Right kidney (tissue), 1 donor: ENCODE data around the gene POU2AF1.

Experiments
- DNase-seq: peaks from one replicate; pipeline ENCODE4 v3.0.0-alpha.2; 2016

Gene POU2AF1

DNA sequence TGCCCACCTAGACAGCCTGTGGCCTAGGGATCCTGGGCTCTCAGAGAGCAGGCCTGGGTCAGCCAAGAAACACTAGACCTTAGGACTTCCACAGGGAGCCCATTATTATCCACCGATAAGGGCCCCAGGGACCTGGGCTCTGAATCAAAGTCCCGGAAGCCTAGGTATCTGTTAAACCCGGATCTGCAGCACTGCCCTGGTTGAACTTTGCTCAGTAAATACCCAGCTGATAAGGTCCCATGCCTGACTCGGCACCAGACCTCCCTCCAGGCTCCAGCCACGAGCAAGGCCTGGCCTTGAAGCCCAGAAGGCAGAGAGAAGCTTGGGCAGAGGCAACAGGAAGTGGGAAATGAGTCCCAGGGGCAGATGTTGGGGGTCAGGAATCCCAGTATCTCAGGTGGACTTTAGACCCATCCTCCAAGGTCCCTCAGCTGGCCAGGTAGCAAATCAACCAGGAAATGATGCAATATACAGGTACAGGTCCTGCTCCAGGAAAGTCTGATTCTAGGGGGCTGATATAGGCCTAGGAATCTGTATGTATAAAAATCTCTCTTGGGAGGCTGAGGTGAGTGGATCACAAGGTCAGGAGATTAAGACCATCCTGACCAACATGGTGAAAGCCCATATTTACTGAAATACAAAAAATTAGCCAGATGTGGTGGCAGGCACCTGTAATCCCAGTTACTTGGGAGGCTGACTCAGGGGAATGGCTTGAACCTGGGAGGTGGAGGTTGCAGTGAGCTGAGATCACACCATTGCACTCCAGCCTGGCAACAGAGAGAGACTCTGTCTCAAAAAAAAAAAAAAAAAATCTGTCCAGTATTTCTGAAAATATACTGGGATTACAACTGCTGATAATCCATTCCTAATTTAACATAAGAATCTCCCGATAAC, 18.7 kb downstream of the POU2AF1 start:
- no peak for DNase-seq

DNA sequence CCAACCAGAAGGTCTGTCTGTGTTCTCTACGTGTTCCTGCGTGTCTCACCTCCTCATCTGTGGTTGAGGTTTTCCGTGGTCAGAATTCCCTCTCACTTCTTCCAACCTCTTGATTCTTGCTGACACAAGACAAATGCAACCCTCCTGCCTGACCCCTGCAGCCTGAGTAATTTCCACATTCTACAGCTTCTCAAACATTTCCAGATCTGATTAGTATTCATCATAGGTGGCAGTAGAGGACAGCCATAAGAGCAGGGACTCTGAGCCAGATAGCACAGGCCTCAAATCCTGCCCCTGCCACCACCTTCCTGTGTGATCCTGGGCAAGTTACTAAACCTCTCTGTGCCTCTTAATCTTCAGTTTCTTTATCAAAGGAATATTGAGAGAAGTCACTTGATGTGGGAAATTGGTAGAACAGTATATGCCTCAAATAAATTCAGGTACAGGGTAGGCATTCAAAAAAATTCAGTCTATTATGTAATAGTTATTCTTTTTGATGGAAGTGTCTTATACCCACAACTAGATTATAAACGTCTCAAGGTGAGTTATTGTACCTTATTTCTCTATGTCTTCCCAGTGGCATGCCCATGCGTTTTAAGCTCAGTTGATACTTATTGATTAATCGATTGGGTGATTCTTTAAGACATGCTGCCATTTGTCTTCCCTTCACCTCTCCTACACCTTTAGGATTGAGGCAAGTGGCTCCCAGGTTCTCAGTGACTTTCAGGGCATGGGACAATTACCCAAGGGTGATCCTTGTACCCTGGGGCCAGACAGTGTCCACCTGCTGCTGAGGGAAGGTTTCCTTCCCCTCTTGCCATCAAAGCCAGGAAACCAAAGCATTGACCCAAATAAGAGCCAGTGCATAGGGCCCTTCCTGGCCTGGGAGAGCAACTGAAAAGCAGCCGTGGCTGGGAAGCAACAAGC, 19.6 kb downstream of the POU2AF1 start:
- DNase-seq, result no peak

DNA sequence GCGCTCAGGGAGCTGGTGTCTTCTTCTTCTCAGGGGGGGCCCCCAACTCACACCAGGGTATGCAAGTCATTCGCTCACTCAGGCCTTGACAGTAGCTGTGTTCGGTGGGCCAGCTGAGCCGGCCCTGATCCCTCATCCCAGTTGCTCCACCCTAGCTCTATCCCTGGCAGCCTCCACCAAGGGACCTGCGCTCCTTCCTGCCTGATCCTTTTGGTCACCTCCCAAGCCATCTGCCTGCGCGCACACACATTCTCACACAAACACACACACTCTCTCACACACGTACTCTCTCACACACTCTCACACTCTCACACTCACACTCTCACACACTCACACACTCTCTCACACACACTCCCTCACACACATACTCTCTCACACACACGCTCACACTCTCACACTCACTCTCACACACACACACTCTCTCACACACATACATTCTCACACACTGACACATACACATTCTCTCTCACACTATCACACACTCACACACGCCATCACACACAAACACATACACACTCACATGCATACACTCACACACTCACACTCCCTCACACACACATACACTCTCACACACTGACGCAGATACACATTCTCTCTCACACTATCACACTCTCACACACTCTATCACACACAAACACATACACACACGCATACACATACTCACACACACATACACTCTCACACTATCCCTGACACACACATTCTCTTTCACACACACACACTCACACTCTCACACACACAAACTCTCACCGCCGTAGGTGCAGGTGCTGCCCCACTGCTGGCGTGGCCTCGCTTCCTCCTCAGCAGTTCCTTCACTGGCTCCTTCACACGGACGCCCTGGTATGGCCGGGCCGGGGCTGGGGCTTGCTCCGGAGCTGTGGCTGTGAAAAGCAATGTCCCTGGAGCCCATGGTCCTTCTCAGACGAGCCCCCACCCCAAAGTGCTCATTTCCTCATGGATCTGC, 20.8 kb downstream of the POU2AF1 start:
- DNase-seq, result no peak

DNA sequence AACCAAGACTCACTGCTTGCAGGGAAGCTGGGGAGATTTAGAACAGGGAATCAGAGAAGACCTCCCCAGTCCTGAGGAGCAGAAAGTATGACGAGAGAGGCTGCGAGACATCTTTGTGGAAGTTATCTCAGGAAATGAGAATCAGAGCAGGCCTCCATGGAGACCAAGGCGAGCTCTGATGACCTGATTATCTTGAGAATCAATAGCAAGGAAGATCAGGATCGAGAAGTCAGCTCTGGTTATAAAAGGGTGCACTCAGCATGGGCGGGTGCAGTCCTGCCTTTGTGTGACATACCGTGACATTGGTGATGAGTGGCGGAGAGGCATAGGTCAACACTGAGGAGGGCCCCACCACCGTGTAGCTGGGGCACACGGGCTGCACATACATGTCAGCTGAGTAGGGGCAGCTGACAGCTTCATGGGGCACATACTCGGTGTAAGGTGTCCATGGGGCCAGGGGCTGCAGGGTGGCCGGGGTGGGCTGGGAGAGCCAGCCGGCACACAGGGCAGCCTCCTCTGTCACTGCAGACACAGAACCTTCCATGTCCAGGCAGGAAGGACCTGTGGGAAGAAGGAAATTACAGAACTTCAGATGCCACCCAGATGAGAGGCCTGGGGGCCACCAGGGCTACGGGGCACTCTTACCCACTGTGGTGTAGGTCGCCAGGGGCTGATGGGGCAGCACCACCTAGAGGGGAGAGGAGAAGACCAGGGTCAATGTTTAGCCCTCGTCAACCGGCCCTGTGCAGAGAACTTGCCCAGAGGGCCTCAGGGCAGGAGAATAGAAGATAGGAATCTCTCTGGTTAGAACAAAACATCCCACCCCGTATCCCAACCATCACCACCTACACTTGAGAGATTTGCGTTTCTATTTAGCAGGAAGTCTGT, 21.7 kb downstream of the POU2AF1 start:
- DNase-seq, result no peak

DNA sequence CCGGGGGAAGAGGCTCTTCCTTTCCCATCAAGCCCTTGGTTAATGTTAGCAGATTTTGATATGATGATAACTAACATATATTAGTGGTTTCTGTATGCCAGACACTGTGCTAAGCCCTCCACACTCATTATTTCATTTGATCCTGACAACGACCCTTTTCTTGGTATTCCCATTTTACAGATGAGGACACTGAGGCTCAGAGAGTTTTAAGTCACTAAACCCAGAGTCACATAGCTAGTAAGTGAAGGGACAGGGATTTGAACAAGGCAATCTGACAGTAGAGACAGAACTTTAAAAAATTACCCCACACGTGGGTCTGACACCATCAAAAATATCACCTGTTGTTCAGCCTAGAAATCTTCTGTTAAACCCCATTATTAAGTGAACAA, 22.4 kb downstream of the POU2AF1 start:
- no peak for DNase-seq

DNA sequence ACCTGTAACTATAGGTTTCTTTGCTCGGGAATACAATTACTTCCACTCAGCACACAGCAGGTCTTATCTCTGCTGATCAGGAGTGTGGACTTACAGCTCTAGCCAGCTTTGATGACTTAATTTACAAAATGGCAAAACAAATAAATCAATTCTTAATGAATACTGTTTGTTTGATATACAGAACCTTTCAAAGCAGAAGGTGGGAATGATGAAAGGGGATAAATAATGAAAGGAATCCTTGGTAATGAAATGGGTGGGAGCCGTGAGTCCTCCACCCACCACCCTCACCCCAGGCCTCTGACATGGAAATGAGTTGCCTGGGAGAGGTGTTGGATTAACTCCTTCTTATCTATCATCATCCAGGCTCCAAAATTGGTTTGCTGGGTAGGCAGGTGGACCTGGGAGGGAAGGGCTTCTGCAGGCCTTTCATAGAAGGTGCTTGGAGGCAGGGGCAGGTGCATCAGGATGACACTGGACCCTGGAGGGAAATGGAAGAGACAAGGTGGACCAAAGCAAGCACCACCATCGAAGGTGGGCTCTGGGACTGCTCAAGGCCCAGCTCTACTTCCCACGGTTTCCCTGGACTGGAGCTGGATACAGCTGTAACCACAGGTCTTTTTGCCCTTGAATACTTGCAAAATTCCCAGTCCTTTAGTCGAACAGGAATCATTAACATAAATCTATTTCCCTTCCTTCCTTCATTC, 23.0 kb downstream of the POU2AF1 start:
- no peak for DNase-seq

DNA sequence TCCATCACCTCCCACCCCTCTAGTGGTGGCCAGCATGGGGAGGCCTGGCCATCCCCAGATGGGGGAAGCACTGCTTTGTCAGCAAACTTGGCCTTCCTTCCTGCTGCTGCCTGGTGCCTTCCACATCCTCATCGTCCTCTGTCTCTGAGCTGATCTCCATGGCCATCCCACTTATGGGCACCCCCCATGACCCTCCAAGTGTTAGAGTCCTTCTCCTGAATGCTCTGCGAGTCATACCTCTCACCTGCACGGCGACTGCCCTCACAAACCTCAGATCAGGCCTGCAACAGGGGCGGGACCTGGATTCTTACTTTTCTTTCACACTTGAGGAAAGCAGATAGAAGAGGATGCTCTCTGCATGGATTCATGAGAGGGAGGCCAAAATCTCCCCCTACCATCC, 24.0 kb downstream of the POU2AF1 start:
- no peak for DNase-seq

DNA sequence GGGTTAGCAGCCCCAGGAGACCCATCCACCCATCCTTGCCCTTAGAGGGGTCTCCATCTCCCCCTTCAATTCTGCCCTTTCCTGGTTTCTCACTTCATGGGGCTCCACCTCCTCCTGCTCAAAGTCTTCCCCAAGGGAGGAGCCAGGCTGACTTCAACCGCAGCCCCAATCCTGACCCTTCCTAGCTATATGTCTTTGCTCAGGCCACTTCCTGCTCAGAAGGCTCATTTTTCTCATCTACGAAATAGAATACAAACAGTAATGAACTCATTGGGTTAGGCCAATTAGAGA, 24.5 kb downstream of the POU2AF1 start:
- DNase-seq, result no peak

DNA sequence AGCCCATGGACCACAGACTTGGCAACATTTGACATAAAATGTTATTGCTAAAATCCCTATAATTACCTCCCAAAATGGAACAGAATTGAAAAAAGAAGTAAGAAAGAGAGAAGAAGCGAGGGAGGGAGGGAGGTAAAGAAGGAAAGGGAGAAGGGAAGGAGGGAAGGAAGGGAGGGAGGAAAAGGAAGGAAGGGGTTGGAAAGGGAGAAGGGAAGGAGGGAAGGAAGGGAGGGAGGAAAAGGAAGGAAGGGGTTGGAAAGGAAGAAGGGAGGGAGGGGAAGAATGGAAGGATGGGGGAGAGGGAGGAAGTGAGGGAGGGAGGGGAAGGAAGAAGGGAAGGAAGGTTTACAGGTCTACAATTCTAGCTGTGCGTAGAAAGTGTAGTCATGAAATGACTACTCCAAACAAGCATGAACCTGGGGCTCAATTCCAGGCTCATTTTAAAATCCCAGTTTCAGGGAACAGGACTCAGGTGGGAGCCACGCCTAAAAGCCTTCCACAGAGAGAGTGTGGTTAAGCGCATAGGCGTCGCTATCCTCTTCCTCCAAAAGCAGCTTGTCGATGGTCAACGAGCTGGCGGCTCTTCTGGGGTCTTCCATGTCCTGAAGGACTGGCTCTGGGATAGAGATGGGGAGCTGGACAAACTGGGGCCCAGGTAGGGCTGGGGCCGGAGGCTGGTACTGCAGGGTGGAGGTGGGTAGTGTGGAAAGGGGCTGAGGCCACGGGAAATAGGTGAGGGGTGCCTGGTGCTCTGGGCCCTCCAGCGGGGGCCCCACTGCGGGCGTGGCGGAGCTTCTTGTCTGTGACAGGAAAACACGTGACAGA, 25.1 kb downstream of the POU2AF1 start:
- no peak for DNase-seq

DNA sequence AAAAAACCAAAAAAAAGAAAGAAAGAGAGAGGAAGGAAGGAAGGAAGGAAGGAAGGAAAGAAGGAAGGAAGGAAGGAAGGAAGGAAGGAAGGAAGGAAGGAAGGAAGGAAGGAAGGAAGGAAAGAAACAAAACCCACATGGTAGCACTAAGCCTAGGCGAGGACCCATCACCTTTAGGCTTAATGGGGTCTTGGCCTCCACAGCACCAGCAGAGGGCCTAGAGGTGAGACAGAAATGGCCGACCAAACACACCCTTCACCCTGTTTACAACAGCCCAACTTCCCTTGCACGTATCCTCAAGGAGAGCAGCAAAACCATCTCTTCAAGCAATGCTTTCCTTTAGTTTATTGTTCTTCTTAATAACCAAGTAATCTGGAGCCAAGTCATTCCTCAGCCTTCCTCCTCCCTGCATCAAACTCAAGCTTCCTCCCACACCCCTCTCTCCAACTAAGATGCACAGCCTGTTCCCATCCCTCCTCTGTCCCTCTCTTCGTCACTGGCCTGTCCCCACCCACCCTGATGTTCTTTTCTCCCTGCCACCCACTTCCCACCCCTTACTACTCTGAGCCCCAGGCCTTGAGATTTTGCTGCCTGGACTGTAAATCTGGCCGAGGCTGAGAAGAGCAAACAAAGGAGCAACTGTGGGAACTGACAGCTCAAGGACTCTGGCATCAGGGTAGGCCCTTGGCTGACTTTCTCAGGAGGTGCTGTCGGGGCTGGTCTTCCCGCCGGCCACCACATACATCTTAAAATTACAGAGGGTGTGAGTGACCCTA, 26.0 kb downstream of the POU2AF1 start:
- no peak for DNase-seq

DNA sequence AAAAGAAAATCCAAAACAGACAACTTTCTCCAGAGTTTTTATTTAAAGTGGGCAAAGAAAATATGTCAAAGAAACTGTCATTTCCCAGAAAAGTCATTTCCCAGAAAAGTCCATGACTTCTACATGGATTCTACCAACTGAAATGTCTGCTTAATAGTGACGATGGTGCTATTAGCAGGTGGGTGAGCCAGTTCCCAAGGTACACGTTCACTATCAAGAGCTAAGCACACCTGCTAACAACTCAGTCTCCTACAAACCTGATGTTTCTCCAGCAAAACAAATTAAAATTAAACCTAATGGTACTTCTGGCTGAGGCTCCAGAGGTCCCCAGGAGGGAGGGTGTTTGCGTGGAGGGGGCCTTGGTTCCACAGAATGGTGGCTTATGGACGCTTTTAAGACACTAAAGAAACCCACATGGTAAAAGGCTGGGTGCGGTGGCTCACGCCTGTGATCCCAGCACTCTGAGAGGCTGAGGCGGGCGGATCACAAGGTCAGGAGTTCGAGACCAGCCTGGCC, 26.8 kb downstream of the POU2AF1 start:
- no peak for DNase-seq

DNA sequence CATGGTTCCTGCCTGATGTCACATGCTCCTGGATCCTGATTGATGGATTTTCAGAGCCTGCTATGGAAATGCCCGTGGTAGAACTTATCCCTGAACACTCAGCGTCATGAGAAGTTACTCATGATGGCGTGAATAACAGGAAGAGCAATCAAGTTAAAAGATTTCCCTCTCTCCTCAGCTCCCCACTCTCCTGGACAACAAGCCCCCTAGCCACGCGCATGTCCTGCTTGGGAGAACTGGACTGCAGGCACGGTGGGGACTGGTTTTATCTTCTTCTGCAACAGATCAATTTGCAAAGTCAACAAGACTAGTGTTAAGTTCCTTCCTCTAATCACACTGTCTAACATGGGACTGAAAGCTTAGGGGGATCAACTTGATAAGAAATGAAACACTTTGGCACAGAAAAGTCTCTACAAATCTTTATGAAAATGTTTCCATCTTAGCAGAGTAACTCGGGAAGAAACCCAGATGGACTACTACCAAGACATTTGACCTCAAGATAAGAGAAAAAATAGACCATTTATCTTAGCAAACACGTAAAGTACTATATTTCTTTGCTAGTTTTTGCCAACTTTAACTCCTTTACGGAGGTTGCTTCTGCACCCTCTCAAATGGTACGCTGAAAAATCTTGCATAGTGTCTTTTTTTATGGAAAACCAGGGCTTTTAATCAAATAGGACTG, 27.6 kb downstream of the POU2AF1 start:
- DNase-seq, result no peak

DNA sequence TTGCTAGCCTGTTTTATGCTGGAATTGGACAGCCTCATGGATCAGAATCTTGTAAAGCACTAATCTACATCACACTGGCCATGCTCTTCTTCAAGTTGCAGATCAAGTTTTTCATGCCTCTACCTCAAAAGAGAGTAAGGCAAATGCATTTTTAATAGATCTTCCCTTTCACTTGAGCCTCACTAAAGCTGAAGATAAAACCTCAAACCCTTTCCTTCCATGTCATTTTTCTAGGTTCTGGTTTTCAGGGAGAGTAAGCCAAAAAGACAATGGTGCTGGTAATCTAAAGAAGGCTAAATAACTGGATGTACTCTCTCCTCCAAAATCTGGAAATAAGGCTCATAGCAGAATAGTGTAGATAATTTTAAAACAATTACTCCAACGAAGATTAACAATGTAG, 28.3 kb downstream of the POU2AF1 start:
- DNase-seq, result no peak

DNA sequence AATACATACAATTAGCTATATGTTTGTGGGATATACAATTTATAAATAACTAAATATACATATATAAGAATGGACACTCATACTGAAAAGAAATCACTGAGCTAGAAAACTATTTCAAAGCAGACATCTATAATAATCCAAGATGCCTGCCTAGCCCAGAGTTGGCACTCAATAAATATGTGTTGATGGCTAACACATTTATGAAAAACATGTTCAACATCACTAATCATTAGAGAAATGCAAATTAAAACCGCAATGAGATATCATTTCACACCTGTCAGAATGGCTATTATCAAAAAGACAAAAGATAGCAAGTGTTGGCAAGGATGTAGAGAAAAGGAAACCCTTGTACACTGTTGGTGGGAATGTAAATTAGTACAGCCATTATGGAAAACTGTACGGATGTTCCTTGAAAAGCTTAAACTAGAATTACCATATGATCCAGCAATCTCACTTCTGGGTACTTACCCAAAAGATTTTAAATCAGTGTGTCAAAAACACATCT, 29.8 kb downstream of the POU2AF1 start:
- DNase-seq, result no peak

DNA sequence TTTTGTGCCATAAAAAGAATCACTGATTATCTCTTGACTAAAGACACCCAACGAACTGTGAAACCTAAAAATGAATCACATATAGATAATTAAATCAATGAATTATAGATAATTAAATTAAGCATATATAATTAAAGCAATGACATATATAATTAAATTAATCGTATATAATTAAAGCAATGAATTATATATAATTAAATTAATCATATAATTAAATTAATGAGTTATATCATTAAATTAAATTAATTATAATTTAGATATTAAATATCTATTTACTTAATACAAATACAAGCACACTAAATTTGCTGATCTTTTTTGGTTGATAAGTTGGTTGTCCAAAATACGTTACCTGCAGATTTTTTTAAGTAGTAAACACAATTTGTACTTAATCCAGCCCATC, 30.9 kb downstream of the POU2AF1 start:
- DNase-seq, result no peak

DNA sequence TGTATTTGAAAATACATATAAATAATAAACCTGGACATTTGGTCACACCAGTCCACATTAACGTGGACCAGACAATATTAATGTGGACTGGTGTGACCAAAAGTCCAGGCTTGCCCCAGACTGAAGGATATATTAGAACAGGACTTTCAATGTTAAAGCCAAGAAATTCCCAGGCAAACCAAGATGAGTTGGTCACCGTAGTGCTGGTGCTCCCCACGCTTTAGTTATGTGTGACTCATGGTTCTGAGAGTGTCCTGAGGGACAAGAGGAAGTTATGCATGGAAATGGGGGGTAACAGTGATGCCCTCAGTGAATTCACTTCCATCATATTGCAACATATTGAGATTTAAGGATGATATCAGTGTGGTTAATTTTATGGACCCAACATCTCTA, 31.4 kb downstream of the POU2AF1 start:
- no peak for DNase-seq

DNA sequence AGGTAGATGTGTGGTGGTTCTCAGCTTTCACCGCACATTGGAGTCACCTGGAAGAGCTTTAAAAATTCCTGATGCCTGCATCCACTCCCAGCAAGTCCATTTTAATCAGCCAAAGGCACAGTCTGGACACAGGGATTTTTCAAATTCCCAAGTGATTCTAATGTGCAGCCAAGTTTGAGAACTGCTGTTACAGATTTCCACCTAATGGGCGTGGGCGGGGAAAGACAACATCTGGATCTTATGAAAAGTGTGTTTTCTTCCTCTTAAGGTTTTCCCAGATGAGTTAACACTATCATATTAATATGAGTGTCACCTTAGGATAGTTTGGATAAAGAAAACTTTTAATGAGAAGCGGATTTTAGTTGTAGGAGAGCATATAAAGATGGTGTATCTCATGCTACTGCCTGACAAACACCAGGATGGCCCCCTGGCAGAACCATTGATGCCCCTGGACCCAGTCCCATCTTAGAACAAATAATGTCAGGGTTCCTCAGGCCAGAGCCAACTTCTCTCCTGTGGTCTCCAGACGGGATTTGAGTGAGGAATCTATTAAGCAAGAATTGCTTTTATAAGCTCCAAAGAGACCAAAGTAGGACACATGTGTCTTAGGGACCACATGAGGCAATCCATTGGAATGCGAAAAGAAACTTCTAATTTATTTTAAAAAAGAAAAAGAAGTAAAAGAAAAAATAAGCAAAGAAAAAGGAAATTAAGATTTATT, 31.9 kb downstream of the POU2AF1 start:
- no peak for DNase-seq
